Hepatocyte (in vitro differentiated cells): ENCODE data around the gene MGAM2. TPM values are rescaled to one million over a fixed set of nuclear protein-coding genes. Genes with fewer than 3 reads are reported as not detected.
A peak's percentile ranks its signal among the peaks of the same experiment; 100 is the strongest.

ENCODE experiments used
- DNase-seq: peaks from one replicate; pipeline ENCODE4 v3.0.0-alpha.2; 2016; ENCODE audit warnings: low spot score
- H2AFZ ChIP-seq: fragments of 200-600 bp; sonication (generic); 2 replicates; pipeline ENCODE4 v1.6.0; 2016; ENCODE audit warnings: antibody characterized with exemption, mild to moderate bottlenecking
- H3K27ac ChIP-seq: fragments of 200-600 bp; sonication (generic); 2 replicates; pipeline ENCODE4 v1.5.1; 2016; ENCODE audit warnings: mild to moderate bottlenecking
- H3K27me3 ChIP-seq: fragments of 200-600 bp; sonication (generic); 2 replicates; pipeline ENCODE4 v1.6.1; 2016
- H3K36me3 ChIP-seq: fragments of 200-600 bp; sonication (generic); replicated peaks from 2 replicates; pipeline ENCODE4 v1.5.1; 2016; ENCODE audit warnings: low read depth; ENCODE audit not compliant: insufficient read depth
- H3K4me1 ChIP-seq: fragments of 200-600 bp; sonication (generic); 2 replicates; pipeline ENCODE4 v1.5.1; 2016; ENCODE audit warnings: mild to moderate bottlenecking, moderate library complexity; ENCODE audit not compliant: insufficient read depth
- H3K4me2 ChIP-seq: fragments of 200-600 bp; sonication (generic); 2 replicates; pipeline ENCODE4 v1.6.0; 2016
- H3K4me3 ChIP-seq: fragments of 200-600 bp; sonication (generic); 2 replicates; pipeline ENCODE4 v1.5.1; 2016; ENCODE audit warnings: mild to moderate bottlenecking
- H3K79me2 ChIP-seq: fragments of 200-600 bp; sonication (generic); 2 replicates; pipeline ENCODE4 v1.6.0; 2017; ENCODE audit warnings: mild to moderate bottlenecking
- H3K9me2 ChIP-seq: fragments of 200-600 bp; sonication (generic); replicated peaks from 2 replicates; pipeline ENCODE4 v1.6.0; 2017; ENCODE audit warnings: mild to moderate bottlenecking; ENCODE audit not compliant: insufficient read depth
- H3K9me3 ChIP-seq: fragments of 200-600 bp; sonication (generic); 2 replicates; pipeline ENCODE4 v1.5.1; 2016; ENCODE audit warnings: low read depth, mild to moderate bottlenecking
- H4K20me1 ChIP-seq: fragments of 200-600 bp; sonication (generic); 2 replicates; pipeline ENCODE4 v1.6.0; 2016; ENCODE audit warnings: mild to moderate bottlenecking; ENCODE audit not compliant: insufficient read depth, poor library complexity, severe bottlenecking
- CTCF ChIP-seq: fragments of 200-600 bp; sonication (generic); IDR thresholded peaks from 2 replicates; pipeline ENCODE4 v1.5.1; 2016; ENCODE audit warnings: antibody characterized with exemption, mild to moderate bottlenecking; ENCODE audit not compliant: poor library complexity
- EZH2 ChIP-seq: fragments of 200-600 bp; sonication (generic); IDR thresholded peaks from 2 replicates; pipeline ENCODE4 v1.6.1; 2016; ENCODE audit warnings: antibody characterized with exemption, mild to moderate bottlenecking, borderline replicate concordance
- EZH2phosphoT487 ChIP-seq: fragments of 200-600 bp; sonication (generic); IDR thresholded peaks from one replicate; pipeline ENCODE4 v1.6.1; 2018; ENCODE audit warnings: antibody characterized with exemption, mild to moderate bottlenecking, low read depth, moderate library complexity; ENCODE audit not compliant: unreplicated experiment, severe bottlenecking
- WGBS: methylation state at CpG from one replicate; pipeline ENCODE4 v1.1.6; 2016; ENCODE audit warnings: low lambda C conversion rate; ENCODE audit errors: missing lambda C conversion rate; 5-methylcytosine and 5-hydroxymethylcytosine counted together
- polyA plus RNA-seq: library from polyadenylated mRNA; unstranded; fragments of >200 nt; fragmentation: Nextera tagmentation; extraction: Ambion mirVana; gene quantifications from 2 replicates; pipeline ENCODE4 v1.2.1, GENCODE V29; 2016
- total RNA-seq: library from RNA; depleted of rRNA; stranded (reverse); fragments of >200 nt; gene quantifications from 2 replicates; pipeline ENCODE4 v1.2.3, GENCODE V29; 2014

The MGAM2 gene
- total and polyA plus RNA-seq, 2 experiments from 2014 or later, result 1.6 to 4.1 TPM

GRCh38 chr7:142188846-142189245 lies 77.3 kb downstream of the MGAM2 start:
- no peaks in the 10 kb centered on the region for H4K20me1 ChIP-seq
- no peaks in the 10 kb centered on the region for H3K4me1 ChIP-seq
- H3K79me2 ChIP-seq, result no peaks in the 10 kb centered on the region
- no peaks in the 10 kb centered on the region for H3K9me3 ChIP-seq
- H3K27ac ChIP-seq, result no peak overlapping the region
- no peak for TF ChIP-seq EZH2phosphoT487
- peak; percentile 51 for TF ChIP-seq CTCF
- TF ChIP-seq EZH2, result no peak
- H3K4me3 ChIP-seq, result no peak overlapping the region
- H3K4me2 ChIP-seq, result no peak overlapping the region
- H2AFZ ChIP-seq, result no peak overlapping the region
- H3K27me3 ChIP-seq, result no peaks in the 10 kb centered on the region
- no peak for DNase-seq
- no peaks in the 10 kb centered on the region for H3K36me3 ChIP-seq
- H3K9me2 ChIP-seq, result no peaks in the 10 kb centered on the region

- Histone ChIP-seq H3K4me2 (no peak overlapping the region), H4K20me1 (no peaks in the 10 kb centered on the region), H2AFZ (no peak overlapping the region), H3K27me3 (no peaks in the 10 kb centered on the region), H3K27ac (no peak overlapping the region), H3K9me3 (no peaks in the 10 kb centered on the region), H3K79me2 (no peaks in the 10 kb centered on the region), H3K4me3 (no peak overlapping the region), H3K9me2 (no peaks in the 10 kb centered on the region), H3K36me3 (no peaks in the 10 kb centered on the region), H3K4me1 (no peaks in the 10 kb centered on the region)
- TF ChIP-seq EZH2phosphoT487 (no peak), CTCF (no peak)
- 84% methylated on average over 4 of the region's 4 CpGs for WGBS
- DNase-seq, result no peak
Observed at GRCh38 chr7:142194201-142194600, 82.7 kb downstream of the MGAM2 start.

- Histone ChIP-seq H3K4me2 (no peak overlapping the region), H3K27ac (no peak overlapping the region), H2AFZ (no peak overlapping the region), H3K27me3 (no peaks in the 10 kb centered on the region), H4K20me1 (no peaks in the 10 kb centered on the region), H3K9me2 (no peaks in the 10 kb centered on the region), H3K79me2 (no peaks in the 10 kb centered on the region), H3K4me3 (no peak overlapping the region), H3K36me3 (no peaks in the 10 kb centered on the region), H3K4me1 (no peaks in the 10 kb centered on the region), H3K9me3 (no peaks in the 10 kb centered on the region)
- TF ChIP-seq CTCF, result no peak
- TF ChIP-seq EZH2phosphoT487, result no peak
- no peak for TF ChIP-seq EZH2
- no peak for DNase-seq
- 86% methylated on average over 9 of the region's 9 CpGs for WGBS
Observed at GRCh38 chr7:142196066-142196840, 84.7 kb downstream of the MGAM2 start.

- Histone ChIP-seq H3K9me2 (no peaks in the 10 kb centered on the region), H2AFZ (no peak overlapping the region), H3K36me3 (no peaks in the 10 kb centered on the region), H4K20me1 (no peaks in the 10 kb centered on the region), H3K79me2 (no peaks in the 10 kb centered on the region), H3K27ac (no peak overlapping the region), H3K4me2 (no peak overlapping the region), H3K4me3 (no peak overlapping the region), H3K9me3 (peaks cover under 1% of the 10 kb centered on the region), H3K27me3 (no peaks in the 10 kb centered on the region), H3K4me1 (no peaks in the 10 kb centered on the region)
- no peak for DNase-seq
- 89% methylated on average over 1 of the region's 1 CpG for WGBS
- TF ChIP-seq CTCF (no peak), EZH2 (no peak), EZH2phosphoT487 (no peak)
Observed at GRCh38 chr7:142200206-142200605, 88.7 kb downstream of the MGAM2 start.
